ENCODE data around the gene ADARB2. TPM values are rescaled to one million over a fixed set of nuclear protein-coding genes. Genes with fewer than 3 reads are reported as not detected.
"Not testable (repeated sequence)": the region's sequence is repeated elsewhere in the genome, so short reads cannot be mapped to it uniquely, and the experiment has no call there.

The ADARB2 gene
- total RNA-seq, 1 donor from 2014 or later = 0.10 TPM

DNA sequence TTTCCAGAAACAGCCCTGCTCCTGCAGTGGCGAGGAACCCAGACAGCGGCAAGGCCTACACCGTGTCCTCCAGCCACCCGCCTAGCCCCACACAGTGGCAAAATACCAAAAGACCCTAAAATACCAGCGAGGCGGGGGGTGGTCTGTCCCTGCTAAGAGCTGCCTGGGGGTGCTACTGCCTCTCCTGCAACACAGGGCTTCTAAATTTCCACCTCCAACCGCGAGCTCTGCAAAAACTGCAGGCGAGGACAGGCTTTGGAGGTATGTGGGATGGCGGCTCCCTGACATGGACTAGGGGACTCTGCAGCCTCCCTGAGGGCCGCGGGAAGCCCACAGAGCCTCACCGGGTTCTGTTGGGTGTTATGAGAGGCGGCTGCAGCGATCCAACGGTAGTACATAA is 558.8 kb downstream of the ADARB2 start:
- DNase-seq (ENCODE audit: low read depth) = no peak

DNA sequence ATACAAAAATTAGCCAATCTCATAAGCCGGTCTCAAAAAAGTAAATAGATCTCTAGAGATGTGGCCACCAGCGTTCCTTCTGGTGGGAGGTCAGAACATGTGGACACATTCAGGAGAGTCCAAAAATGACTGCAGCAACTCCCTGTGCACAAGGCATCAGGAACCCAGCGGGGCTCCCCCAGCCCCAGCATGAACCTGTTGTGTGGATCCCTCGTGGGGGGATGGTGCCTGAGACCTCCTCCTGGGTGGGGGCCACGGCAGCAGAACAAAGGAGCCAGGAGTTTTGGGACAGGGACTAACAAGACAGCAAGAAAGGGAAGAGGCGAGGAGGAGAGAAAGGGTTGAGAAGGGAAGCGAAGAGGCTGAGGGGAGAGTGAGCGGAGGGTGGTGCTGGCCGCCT is 559.4 kb downstream of the ADARB2 start:
- DNase-seq (ENCODE audit: low read depth) = no peak

DNA sequence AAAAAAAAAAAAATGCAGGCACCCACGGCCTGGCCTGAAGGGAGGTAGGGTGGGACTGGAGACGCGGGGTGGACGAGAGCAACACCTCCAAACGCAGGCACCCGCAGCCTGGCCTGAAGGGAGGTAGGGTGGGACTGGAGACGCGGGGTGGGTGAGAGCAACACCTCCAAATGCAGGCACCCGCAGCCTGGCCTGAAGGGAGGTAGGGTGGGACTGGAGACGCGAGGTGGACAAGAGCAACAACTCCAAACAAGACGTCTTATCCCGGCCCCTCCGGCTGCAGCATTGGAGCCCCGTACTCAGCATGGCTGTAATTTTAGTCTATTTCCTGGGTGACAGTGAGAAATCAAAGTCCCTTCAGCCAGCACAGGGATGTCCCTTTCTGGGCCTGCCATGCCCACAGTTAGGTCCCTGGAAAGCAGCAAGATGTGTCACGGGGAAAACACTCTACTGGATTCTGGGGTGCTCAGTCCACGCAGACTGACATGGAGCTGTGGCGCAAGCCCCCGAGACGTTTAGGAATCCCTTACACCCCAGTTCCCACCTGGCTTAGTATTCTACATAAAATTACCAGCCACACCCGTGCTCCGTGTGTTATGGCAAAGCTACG is 561.3 kb downstream of the ADARB2 start:
- DNase-seq (ENCODE audit: low read depth) = no peak

DNA sequence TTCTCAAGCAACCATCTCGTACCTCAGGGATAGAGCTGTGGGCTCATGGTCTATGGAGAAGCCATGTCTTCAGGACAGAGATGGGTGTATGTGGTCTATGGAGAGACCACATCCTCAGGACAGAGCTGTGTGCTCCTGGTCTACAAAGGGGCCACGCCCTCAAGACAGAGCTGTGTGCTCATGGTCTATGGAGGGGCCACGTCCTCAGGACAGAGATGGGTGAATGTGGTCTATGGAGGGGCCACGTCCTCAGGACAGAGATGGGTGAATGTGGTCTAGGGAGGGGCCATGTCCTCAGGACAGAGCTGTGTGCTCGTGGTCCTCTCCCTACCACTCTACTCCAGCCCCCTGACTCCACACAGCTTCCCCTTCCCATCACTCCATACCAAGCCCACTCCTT is 563.3 kb downstream of the ADARB2 start:
- DNase-seq (ENCODE audit: low read depth) = no peak

DNA sequence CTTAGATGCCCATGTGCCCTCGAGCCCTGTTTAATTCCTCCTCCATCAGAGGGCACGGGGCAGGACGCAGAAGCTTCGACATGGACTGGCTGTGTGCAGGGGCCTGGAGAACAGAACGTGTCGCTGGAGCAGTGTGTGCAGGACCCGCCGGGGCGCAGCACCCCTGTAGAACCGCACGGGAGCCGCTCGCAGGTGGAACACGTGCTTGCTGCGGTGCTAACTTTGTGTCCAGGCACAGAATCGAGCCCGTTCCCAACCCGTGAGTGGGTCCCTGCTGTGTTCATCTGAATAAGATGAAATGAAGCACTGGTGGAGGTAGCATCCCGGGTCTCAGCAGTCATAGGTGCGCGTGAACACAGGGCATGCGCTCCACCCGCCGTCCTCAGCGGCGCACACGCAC is 564.2 kb downstream of the ADARB2 start:
- no peak for DNase-seq (ENCODE audit: low read depth)

DNA sequence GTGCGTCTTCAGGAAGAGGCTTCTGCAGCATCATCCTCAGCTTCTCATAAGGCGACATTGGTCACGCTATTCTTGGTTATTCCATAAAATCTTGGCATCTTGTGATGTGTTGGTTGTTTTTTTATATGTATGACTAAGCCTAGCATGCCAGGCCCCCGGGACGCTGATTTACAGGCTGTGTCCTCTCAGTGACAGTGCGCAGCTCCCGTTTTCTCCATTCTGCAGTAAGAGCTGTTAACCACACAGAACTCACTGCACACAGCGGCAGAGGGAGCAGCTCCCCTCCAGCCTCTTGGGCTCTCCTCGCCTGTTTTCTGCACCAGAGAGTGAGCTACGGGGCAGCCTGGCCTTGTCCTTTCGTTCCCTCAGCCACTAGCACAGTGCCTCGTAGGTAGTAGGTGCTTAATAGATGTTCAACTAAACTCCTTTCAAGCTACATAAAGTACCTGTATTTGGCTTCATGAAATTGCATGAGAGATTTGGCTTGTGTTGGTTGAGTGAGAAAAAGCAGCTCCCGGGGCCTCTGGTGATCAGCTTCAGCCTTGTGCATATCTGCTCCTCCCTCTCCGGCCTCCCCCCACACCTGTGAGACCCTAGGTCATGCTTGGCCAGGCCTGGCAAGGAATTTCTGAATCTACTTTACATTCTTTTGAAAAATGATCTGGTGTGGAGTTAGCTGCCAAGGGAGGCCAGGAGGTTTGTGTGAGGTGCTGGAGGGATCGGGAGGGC is 564.9 kb downstream of the ADARB2 start:
- DNase-seq (ENCODE audit: low read depth) = no peak

DNA sequence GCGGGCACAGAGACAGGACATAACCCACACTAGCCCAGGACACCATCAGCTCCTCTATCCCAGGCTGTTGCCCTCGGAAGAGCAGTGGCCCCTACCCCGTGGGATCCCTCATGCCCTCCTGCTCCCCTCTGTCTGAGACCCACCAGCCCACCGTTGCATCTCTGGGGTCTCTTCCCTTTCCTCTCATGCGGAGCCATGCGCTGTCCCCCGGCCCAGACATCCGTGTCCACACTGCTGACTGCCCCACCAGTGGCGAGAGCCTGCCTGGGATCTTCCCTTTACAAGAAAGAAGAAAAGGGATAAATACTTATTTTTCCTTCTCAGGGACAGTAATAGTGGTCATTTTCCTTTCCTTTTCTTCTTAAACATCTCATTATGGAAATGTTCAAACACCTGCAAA is 565.7 kb downstream of the ADARB2 start:
- no peak for DNase-seq (ENCODE audit: low read depth)

DNA sequence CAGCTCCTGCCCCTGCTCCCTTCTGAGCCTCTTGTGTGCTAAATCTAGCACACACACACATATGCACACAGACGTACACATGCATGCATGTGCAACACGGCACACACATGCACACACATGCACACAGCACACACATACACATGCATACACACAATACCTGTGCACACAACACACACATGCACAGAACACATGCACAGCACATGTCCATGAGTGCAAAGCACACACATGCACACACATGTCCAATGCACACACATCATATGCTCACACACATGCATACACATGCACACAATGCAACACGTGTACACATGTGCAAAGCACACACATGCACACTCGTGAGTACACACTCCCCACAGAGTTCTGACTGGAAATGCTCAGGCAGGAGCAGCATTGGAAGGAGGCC is 566.1 kb downstream of the ADARB2 start:
- no peak for DNase-seq (ENCODE audit: low read depth)

DNA sequence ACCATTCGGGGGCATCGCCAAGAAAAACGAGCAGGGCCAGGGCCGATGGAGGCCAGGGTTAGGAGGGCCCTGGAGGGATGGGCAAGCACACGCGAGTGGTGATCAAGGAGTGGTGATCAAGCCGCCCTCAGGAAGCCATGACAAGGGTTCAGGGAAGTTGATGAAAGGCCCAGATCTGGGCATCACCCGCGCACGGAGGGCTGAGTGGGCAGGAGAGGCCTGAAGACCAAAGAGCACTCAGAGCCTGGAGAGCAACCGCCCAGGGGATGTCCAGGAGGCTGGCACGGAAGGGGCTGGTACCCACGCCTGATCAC is 566.5 kb downstream of the ADARB2 start:
- DNase-seq (ENCODE audit: low read depth) = no peak

DNA sequence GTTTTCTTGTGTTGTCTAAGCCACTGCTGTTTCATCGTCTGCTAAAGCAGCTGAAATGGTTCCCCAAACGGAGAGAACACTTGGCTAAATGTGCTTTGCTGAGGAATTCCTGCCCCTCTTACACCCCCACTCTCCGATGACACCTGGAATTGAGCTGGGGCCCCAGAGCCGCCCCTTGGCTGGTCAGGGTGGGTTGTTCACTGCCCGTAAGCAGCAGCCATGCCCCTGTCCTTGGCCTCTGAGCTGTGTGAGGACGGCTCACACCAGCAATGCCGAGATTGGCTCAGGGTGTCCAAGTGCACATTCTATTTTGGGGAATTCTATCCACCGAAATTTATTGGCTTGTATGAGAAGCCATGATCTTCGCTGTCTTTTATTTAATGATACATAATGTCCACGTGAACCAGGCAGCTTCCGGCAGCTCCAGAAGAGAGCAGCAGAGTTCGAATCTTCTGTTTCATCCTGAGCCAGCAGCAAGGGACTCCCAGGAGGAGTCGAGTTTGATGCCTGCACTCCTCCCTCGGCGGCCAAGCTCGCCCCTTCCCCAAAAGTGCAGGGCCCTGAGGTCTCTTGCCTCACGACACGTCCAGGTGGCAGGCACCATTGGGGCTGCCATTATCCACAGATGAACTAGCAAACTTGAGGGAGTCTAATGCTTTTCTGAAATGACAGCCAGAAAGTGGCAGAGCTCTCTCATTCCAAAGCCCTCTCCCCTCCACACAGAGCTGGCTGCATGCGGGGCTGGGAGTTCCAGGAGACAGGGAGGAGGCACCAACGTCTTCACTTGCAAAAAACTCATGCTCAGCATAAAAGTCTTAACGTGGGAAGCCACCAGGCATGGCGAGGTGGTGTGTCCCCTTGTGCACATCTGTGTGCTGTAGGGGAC is 567.1 kb downstream of the ADARB2 start:
- no peak for DNase-seq (ENCODE audit: low read depth)

DNA sequence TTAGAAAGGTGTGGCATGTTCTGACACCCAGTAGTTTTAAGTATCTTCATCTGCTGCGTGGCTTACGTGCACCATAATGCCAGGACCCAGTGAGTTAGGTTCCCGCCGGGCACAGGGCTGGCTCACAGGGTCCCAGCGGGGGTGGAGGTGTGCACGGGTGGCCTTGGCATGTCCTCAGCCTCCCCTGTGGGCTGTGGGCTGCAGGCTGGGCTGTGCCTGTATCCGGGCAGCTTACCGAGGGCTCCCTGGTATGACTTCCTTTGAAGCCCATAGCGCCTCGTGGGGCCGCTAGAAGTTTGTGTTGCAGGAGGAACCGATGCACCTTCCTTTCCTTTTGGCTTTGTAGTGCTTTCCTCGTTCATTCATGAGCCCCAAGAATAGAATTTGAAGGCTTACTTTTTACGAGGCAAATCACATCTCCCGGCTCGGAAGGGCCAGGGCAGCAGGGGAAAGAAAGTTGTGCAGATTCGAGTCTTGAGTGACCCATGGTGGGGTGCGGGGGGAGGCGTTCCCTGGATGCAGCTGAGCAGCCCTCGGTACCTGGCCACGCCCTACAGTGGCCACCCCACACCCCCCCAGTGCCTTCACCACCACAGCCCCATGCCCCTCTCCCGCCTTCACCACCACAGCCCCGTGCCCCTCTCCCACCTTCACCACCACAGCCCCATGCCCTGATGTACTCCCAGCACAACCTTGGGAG is 568.0 kb downstream of the ADARB2 start:
- DNase-seq (ENCODE audit: low read depth) = no peak

DNA sequence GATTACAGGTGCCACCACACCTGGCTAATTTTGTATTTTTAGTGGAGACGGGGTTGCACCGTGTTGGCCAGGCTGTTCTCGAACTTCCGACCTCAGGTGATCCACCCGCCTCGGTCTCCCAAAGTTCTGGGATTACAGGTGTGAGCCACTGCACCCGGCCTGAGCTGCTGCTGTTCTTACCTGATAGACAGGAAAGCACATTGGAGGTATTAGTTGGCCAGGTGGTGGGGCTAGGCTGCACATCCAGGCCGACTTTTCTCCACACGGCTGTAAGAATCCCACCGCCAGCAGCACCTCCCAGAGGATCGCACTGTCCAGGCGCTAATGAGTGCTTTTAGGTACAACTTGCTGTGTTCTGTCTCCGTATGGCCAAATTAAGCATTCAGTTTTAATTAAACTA is 568.6 kb downstream of the ADARB2 start:
- no peak for DNase-seq (ENCODE audit: low read depth)

DNA sequence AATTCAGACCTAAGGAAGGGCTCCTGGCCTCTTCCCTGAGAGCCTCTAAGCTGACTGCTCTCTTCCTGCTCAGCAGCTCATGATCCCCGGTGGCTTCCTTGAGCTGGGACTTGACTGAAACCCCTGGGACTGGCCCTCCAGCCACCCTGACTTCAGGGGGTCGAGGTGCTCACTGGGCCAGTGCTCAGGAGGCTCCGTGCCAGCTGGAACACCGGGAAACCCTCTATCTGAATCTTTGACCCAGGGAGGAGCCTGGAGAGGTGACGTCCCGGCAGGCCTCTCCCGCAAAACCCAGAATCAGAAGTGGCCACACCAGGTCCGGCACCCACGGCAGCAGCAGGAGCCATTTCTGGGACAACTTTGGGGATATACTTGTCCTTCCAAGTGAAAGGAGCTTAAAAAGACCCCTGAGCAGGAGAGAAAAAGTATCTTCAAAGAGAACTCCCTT is 570.5 kb downstream of the ADARB2 start:
- no peak for DNase-seq (ENCODE audit: low read depth)

DNA sequence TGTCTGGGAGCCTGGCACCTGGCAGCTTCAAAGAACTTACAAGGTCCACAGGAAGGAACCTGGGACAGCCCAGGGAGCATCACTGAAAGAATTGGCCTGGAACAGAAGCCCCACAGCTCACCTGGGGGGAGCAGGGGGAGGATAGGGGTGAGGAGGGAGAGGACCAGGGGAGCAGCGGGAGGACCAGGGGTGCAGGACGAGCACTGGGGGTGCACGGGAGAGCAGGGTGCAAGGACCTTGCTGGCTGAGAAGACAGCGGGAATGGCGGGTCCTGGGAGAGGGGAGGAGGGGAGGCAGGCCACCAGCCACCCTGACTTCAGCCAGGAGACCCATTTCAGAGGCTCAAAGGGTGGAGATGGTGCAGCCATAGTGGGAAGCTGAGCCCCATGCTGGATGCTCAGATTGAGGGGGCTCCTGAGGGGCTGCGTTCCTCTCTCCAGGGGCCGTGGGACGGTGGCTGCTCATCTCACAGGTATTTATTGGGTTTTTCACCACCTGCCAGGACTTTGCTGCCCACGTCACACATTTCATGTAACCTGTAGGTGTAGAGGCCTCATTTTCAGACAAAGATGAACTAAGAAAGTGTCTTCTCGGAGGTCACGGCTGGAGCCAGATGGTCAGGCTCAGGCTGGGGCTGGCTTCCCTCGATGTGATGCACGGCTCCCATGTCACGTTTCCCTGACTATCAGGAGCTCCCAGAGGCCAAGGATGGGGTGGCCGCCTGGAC is 571.1 kb downstream of the ADARB2 start:
- no peak for DNase-seq (ENCODE audit: low read depth)

DNA sequence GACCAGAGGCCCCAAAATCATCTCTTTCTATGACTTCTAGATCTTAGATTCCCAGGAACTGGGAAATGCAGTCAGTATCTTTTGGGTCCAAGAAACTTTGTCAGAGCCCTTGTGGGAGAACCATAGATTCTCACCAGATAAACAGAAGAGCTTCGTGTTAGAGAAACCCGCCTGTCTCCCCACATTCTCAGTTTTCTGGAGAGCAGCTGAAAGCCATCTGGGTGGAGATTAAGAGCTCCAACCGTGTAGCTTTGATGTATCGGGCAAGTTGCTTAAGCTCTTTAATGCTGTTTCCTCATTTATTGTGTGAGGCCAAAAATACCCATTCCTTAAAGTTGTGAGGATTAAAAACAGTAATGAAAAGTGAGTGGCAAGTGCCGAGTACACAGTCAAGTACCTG is 573.5 kb downstream of the ADARB2 start:
- no peak for DNase-seq (ENCODE audit: low read depth)

DNA sequence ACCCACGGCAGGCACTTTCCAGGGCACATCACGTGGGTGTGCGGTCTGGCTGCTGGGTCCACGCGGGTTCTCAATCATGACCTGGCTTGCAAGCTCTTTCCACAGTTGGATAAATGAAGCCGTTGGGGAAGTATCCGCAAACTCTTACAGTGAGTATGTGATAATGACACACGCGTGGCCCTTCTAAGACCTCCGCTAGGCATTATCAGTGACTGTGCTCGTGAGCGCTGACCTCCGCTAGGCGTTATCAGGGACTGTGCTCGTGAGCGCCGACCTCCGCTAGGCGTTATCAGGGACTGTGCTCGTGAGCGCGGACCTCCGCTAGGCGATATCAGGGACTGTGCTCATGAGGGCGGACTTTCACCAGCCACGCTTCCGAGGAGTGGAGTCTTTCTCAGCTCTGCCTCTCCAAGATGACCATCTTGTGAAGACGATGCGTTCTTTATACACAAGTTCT is 574.1 kb downstream of the ADARB2 start:
- no peak for DNase-seq (ENCODE audit: low read depth)

DNA sequence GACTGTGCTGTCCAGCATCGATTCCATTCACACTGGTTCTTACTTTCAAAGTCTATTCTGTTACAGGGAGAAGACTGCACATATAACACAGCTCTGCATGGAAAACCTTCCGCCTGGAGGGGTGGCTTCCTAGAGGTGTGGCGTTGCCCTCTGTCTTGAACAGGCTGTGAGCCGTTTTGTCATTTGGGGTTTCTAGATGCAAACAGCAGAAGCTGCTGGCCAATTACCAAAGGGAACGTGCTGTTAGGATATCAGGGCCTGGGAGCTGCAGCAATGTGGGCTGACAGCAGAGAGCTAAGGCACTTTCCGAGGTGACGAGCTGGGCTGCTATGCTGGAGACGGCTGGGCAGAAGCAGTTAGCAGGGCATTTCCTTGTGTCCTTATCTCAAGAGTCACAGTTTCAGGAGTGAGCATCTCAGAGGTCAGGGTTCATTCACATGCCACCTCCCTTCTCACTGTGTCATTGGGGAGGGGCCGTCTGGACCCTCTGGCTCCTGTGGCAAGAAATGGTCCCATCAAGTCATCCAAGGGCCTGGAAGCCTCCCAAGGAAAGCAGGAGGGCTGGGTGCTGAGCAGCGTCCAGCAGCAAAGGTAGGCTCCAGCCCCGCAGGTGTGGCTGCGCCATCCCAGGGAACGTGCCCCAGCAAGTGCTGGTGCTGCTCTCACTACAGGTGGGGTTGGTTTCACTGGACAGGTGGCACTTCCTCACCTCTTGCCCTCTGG is 574.7 kb downstream of the ADARB2 start:
- no peak for DNase-seq (ENCODE audit: low read depth)

DNA sequence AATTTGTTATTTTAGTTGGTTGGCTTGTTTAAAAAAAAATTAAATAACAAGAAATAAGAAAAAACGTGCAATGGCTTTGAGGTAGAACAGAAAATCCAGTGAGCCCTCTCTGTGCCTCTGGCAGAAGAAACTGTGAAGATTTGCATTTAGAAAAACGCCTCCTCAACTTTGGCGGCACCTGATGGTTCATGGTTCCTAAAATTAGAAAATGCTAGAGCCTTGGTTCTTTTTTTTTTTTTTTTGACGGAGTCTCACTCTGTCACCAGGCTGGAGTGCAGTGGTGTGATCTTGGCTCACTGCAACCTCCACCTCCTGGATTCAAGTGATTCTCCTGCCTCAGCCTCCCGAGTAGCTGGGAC is 576.0 kb downstream of the ADARB2 start:
- DNase-seq (ENCODE audit: low read depth) = not testable (repeated sequence)

DNA sequence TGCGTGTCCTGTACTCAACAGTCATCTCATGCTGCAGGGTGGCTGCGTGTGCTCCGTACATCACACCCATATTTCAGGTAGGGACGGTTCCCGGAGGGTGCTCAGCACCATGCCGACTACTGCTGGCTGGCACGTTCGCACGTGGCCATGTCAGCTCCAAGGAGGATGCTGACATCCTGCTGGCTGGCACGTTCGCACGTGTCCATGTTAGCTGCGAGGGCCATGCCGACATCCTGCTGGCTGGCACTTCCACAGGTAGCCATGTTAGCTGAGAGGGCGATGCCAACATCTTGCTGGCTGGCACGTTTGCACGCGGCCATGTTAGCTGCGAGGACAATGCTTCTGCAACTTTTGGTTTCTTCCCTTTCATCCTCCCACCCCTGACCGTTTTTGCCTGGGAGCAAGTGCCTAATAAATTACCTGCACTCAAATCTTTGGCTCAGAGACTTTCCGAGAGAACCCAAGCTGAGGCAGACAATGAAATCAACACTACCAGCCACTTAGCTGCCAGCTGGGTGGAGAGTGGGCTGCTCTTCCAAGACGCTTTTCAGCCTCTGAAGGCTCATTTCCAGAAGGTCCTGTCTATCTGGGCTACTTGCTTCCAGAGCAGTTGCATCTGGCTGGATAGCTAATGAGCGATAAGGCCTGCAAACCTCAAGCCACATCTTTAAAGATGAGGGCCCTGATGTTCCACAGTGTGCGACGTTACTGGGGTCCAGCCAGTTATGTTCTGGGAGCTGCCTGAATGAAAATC is 576.6 kb downstream of the ADARB2 start:
- DNase-seq (ENCODE audit: low read depth) = no peak

Measured in renal cortical epithelial cell (primary cell).